ENCODE results near the gene PARD3.

PARD3 gene

GRCh38 chr10:34176351-34176750 is 638.7 kb downstream of the PARD3 start:
- Histone ChIP-seq H3K4me3 (ENCODE audit: low read depth, low read length) (no peak overlapping the region), H3K27me3 (ENCODE audit: insufficient read depth, low read depth, severe bottlenecking) (no peaks in the 10 kb centered on the region), H3K27ac (no peak overlapping the region), H3K36me3 (no peaks in the 10 kb centered on the region), H3K9me3 (ENCODE audit: severe bottlenecking) (no peaks in the 10 kb centered on the region)
- DNase-seq, result no peak
- TF ChIP-seq CTCF (IDR thresholded peaks at IDR 0.05; ENCODE audit: low read depth, low read length), result no peak

GRCh38 chr10:34175121-34175520 is 640.0 kb downstream of the PARD3 start:
- Histone ChIP-seq H3K4me3 (ENCODE audit: low read depth, low read length) (no peak overlapping the region), H3K27me3 (ENCODE audit: insufficient read depth, low read depth, severe bottlenecking) (no peaks in the 10 kb centered on the region), H3K27ac (no peak overlapping the region), H3K36me3 (no peaks in the 10 kb centered on the region), H3K9me3 (ENCODE audit: severe bottlenecking) (no peaks in the 10 kb centered on the region)
- TF ChIP-seq CTCF (IDR thresholded peaks at IDR 0.05; ENCODE audit: low read depth, low read length), result no peak
- no peak for DNase-seq

GRCh38 chr10:34172936-34173533 is 642.1 kb downstream of the PARD3 start:
- no peak for DNase-seq
- Histone ChIP-seq H3K9me3 (ENCODE audit: severe bottlenecking) (no peaks in the 10 kb centered on the region), H3K4me3 (ENCODE audit: low read depth, low read length) (no peak overlapping the region), H3K27ac (no peak overlapping the region), H3K36me3 (no peaks in the 10 kb centered on the region), H3K27me3 (ENCODE audit: insufficient read depth, low read depth, severe bottlenecking) (no peaks in the 10 kb centered on the region)
- TF ChIP-seq CTCF (IDR thresholded peaks at IDR 0.05; ENCODE audit: low read depth, low read length), result no peak

GRCh38 chr10:34171957-34172527 is 643.1 kb downstream of the PARD3 start:
- H3K27ac ChIP-seq, result no peak overlapping the region
- no peak for TF ChIP-seq CTCF (IDR thresholded peaks at IDR 0.05; ENCODE audit: low read depth, low read length)
- H3K27me3 ChIP-seq (ENCODE audit: insufficient read depth, low read depth, severe bottlenecking), result no peaks in the 10 kb centered on the region
- no peaks in the 10 kb centered on the region for H3K36me3 ChIP-seq
- H3K4me3 ChIP-seq (ENCODE audit: low read depth, low read length), result no peak overlapping the region
- H3K9me3 ChIP-seq (ENCODE audit: severe bottlenecking), result no peaks in the 10 kb centered on the region
- no peak for DNase-seq

- Histone ChIP-seq H3K4me3 (ENCODE audit: low read depth, low read length) (no peak overlapping the region), H3K27me3 (ENCODE audit: insufficient read depth, low read depth, severe bottlenecking) (no peaks in the 10 kb centered on the region), H3K36me3 (no peaks in the 10 kb centered on the region), H3K27ac (no peak overlapping the region), H3K9me3 (ENCODE audit: severe bottlenecking) (no peaks in the 10 kb centered on the region)
- no peak for TF ChIP-seq CTCF (IDR thresholded peaks at IDR 0.05; ENCODE audit: low read depth, low read length)
- no peak for DNase-seq
Measured at GRCh38 chr10:34169677-34170076, 645.4 kb downstream of the PARD3 start.

- Histone ChIP-seq H3K36me3 (no peaks in the 10 kb centered on the region), H3K9me3 (ENCODE audit: severe bottlenecking) (no peaks in the 10 kb centered on the region), H3K27me3 (ENCODE audit: insufficient read depth, low read depth, severe bottlenecking) (no peaks in the 10 kb centered on the region), H3K27ac (no peak overlapping the region), H3K4me3 (ENCODE audit: low read depth, low read length) (no peak overlapping the region)
- TF ChIP-seq CTCF (IDR thresholded peaks at IDR 0.05; ENCODE audit: low read depth, low read length), result no peak
- no peak for DNase-seq
Measured at GRCh38 chr10:34169131-34169530, 646.0 kb downstream of the PARD3 start.

Data from WERI-Rb-1 (cell line).